Retinal pigment epithelial cell (primary cell): ENCODE data around the gene ABAT.
"Not testable (repeated sequence)": the region's sequence is repeated elsewhere in the genome, so short reads cannot be mapped to it uniquely, and the experiment has no call there.

ENCODE experiments used
- DNase-seq: peaks from one replicate; pipeline ENCODE4 v3.0.0-alpha.2; 2010; ENCODE audit warnings: low read depth
- H3K4me3 ChIP-seq: 2 replicates; pipeline ENCODE4 v1.5.1; 2011; ENCODE audit warnings: mild to moderate bottlenecking, low read length, control low read depth, moderate library complexity
- TF ChIP-seq, protein P1 (sequence below): conservative IDR thresholded peaks from 2 replicates; pipeline ENCODE4 v1.5.1; 2011; ENCODE audit warnings: low read depth, low read length, control low read depth, inconsistent platforms

The ABAT gene

DNA sequence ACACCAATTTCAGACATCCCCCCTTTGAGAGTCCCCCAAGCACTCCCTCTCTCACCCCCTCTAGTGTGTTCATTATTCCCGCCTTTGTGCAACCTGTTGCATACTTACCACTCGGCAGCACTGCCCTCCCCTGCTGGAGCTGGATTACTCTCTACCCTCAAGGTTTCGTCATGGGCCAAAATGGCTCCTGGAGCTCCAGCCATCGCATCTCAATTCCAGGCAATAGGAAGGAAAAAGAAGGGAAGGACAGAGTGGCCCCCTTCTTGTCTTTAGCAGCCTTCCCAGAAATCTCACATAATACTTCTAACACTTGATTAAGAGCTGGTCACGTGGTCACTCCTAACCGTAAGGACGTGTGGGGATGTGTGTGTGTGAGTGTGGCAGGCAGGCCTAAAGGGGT, 102.8 kb downstream of the ABAT start:
- DNase-seq, result no peak
- TF ChIP-seq, protein P1, sequence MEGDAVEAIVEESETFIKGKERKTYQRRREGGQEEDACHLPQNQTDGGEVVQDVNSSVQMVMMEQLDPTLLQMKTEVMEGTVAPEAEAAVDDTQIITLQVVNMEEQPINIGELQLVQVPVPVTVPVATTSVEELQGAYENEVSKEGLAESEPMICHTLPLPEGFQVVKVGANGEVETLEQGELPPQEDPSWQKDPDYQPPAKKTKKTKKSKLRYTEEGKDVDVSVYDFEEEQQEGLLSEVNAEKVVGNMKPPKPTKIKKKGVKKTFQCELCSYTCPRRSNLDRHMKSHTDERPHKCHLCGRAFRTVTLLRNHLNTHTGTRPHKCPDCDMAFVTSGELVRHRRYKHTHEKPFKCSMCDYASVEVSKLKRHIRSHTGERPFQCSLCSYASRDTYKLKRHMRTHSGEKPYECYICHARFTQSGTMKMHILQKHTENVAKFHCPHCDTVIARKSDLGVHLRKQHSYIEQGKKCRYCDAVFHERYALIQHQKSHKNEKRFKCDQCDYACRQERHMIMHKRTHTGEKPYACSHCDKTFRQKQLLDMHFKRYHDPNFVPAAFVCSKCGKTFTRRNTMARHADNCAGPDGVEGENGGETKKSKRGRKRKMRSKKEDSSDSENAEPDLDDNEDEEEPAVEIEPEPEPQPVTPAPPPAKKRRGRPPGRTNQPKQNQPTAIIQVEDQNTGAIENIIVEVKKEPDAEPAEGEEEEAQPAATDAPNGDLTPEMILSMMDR, result no peak
- H3K4me3 ChIP-seq, result no peak overlapping the region

DNA sequence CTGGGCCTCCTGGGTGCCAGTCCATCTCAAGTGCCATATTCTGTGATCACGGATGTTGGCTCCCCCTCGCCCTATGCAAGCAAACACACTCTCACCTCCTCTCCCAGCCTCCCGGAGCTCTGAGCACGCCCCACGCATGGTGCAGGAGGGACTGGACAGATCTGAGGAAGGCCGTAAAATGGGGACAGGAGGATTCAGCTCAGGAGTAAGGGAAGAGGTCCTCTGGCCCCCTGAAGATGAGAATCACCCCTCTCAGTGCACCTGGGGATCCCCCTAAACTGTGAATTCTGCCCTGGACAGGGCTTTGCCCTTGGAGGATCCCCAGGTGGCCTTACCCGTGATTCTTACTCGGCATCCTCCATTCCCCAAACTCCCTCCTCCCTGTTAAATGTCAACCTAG, 107.4 kb downstream of the ABAT start:
- TF ChIP-seq, protein P1, result no peak
- H3K4me3 ChIP-seq, result no peak overlapping the region
- no peak for DNase-seq

DNA sequence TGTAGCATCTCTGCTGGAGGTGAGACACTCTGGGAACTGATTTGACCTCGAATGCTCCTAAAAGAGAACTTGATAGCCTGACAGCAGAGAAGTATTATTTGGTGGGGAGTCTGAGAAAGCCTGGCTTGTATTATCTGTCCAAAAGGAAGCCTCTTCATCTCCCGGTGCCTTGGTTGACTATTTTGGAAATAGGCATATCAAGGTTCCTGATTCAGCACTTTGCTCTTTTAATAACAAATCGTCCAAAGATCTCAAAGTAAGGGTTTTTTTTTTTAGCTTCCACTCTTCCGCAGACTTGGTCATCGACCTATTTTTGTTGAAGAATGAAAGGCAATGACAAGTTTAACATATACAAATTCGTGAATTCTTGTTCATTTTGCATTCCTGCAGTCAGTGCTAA, 108.3 kb downstream of the ABAT start:
- TF ChIP-seq, protein P1, result no peak
- DNase-seq, result no peak
- no peak overlapping the region for H3K4me3 ChIP-seq

DNA sequence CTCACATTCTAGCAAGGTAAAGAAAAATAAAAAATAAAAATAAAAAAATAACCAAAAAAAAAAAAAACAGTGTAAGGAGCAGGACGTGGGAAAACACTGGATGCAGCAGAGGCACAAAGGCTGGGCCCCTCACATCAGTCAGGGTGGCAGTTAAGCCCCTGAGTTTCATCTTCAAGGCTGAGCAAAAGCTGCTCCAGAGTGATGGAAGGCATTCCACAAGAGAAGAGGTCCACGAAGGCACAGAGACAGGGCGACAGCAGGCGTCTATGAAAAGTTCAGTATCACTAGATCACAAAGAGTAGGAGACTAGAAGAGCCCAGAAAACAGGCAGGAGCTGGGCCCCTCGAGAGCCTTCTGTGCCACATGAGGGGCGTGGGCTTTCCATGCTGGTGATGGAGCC, 111.0 kb downstream of the ABAT start:
- DNase-seq, result no peak
- H3K4me3 ChIP-seq, result no peak overlapping the region
- TF ChIP-seq, protein P1, result no peak

DNA sequence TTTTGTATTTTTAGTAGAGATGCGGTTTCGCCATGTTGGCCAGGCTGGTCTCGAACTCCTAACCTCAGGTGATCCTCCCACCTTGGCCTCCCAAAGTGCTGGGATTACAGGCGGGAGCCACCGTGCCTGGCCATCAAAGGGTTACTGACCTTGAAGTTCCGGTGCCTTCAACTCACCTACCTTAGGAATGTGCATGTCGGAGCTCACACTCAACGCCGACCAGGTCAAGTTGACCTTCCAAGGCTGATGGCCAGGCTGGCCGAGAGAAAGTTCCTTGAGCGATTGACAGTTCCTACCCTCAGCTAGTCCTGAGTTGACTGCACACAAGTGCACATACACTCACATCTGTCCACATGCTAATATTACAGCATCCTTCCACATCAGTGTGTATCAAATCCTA, 111.9 kb downstream of the ABAT start:
- H3K4me3 ChIP-seq, DNase-seq: not testable (repeated sequence)

GRCh38 chr16:8788578-8789172, 114.3 kb downstream of the ABAT start:
- TF ChIP-seq, protein P1, result no peak

DNA sequence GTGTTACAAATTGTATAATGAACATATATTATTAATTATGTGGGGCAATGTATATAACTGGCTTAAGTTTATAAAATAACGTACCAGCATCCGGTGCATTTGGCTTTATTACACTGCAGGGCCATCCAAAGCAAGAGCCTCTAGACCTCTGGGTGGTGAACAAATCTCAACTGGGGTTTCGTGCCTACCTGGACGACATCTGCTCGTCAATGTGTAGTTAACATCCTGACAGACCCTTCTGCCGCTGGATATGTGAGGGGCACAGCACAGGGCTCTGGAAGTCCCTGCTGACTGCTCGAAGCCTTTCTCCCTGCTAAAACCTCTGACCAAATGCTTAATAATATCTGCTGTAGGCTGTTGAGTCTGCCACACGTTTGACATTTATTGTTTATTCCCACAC, 120.7 kb downstream of the ABAT start:
- TF ChIP-seq, protein P1, result no peak
- DNase-seq, result no peak
- H3K4me3 ChIP-seq, result no peak overlapping the region

More at GRCh38 chr16:8788578-8789172, 114.3 kb downstream of the ABAT start:
- no peak for DNase-seq
- H3K4me3 ChIP-seq, result no peak overlapping the region
